ENCODE results near the gene ZXDC. TPM values are rescaled to one million over a fixed set of nuclear protein-coding genes. Genes with fewer than 3 reads are reported as not detected.

The ZXDC gene
- total RNA-seq, 2 donors from 2014 or later = 30.5 to 31.6 TPM

DNA sequence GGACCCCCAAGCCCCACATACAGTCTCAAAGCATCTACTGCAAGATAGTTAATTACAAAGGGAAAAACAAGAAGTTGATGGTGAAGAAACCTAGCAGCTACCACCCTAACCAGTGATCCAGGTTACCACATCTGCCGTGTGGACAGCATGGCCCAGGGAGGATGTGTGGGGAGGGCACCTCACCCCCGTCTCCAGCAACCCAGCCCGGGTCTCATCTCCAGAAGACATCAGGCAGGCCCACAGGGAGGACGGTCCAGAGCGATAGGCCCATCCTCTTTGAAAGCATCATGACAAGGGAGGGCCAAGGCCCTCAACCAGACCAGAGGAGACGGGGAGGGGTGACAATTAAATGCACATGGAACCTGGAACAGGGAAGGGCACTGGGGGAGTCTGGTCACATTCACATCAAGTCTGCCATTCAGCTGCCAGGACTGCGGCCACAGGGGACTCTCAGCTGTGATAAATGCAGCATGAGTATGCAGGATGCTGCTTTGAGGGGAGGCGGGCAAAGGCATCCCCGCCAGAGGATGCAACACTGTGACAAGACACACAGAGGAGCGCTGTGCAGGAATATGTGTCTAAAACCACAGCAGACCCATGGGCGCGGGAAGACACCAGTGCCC is 18.8 kb downstream of the ZXDC start:
- H3K36me3 ChIP-seq (ENCODE audit: control insufficient read depth, insufficient read depth, low read length) = peaks cover 85% of the 10 kb centered on the region
- no peaks in the 10 kb centered on the region for H3K27me3 ChIP-seq (ENCODE audit: control insufficient read depth, insufficient read depth, low read length, poor library complexity, severe bottlenecking)
- 92 to 96% methylated on average over 11 to 12 of the region's 12 CpGs for WGBS, 2 experiments (ENCODE audit: insufficient coverage in 1 of 2, insufficient read length in 1 of 2)
- TF ChIP-seq, protein P1, sequence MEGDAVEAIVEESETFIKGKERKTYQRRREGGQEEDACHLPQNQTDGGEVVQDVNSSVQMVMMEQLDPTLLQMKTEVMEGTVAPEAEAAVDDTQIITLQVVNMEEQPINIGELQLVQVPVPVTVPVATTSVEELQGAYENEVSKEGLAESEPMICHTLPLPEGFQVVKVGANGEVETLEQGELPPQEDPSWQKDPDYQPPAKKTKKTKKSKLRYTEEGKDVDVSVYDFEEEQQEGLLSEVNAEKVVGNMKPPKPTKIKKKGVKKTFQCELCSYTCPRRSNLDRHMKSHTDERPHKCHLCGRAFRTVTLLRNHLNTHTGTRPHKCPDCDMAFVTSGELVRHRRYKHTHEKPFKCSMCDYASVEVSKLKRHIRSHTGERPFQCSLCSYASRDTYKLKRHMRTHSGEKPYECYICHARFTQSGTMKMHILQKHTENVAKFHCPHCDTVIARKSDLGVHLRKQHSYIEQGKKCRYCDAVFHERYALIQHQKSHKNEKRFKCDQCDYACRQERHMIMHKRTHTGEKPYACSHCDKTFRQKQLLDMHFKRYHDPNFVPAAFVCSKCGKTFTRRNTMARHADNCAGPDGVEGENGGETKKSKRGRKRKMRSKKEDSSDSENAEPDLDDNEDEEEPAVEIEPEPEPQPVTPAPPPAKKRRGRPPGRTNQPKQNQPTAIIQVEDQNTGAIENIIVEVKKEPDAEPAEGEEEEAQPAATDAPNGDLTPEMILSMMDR (conservative IDR thresholded peaks at IDR 0.05) = no peak
- no peak overlapping the region for H3K27ac ChIP-seq (ENCODE audit: low read depth, low read length)
- no peaks in the 10 kb centered on the region for H3K4me1 Mint-ChIP-seq
- no peaks in the 10 kb centered on the region for H3K9me3 ChIP-seq (ENCODE audit: control insufficient read depth, low read length)
- no peak overlapping the region for H3K9ac ChIP-seq (ENCODE audit: extremely low read depth, low read length, poor library complexity, severe bottlenecking)
- peak overlapping the region; percentile 88 for H3K27ac Mint-ChIP-seq
- no peak overlapping the region for H3K4me3 Mint-ChIP-seq
- DNase-seq = peak; percentile 29
- no peaks in the 10 kb centered on the region for H3K9me3 Mint-ChIP-seq
- H3K36me3 Mint-ChIP-seq (ENCODE audit: low read depth) = peaks cover 50% of the 10 kb centered on the region
- H3K27me3 Mint-ChIP-seq (ENCODE audit: insufficient read depth) = no peaks in the 10 kb centered on the region
- no peaks in the 10 kb centered on the region for H3K4me1 ChIP-seq (ENCODE audit: control insufficient read depth, insufficient read depth, low read length)
- no peak overlapping the region for H3K4me3 ChIP-seq (ENCODE audit: low read length)

DNA sequence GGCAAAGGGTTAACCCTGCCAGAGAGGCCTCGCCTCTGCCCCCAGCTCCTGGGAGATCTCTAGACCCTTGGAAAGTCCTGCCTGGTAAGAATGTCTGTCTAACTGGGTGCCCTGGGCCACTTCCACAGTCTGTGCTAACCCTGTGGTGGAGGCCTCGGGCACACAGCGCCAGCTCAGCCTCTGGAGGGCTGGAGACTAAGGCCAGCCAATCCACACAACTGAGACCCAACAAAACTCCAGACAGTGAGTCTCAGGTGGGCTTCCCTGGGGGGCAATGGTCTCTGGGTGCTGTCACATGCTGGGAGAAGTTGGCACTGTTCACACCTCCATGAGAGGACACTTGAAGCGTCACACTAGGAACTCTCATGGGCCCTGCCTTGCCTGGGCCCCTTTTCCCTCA is 19.5 kb downstream of the ZXDC start:
- no peaks in the 10 kb centered on the region for H3K4me1 ChIP-seq (ENCODE audit: control insufficient read depth, insufficient read depth, low read length)
- no peaks in the 10 kb centered on the region for H3K27me3 ChIP-seq (ENCODE audit: control insufficient read depth, insufficient read depth, low read length, poor library complexity, severe bottlenecking)
- H3K4me3 ChIP-seq (ENCODE audit: low read length) = no peak overlapping the region
- peak overlapping the region; percentile 88 for H3K27ac Mint-ChIP-seq
- no peaks in the 10 kb centered on the region for H3K9me3 Mint-ChIP-seq
- H3K36me3 ChIP-seq (ENCODE audit: control insufficient read depth, insufficient read depth, low read length) = peaks cover 85% of the 10 kb centered on the region
- peak; percentile 29 for DNase-seq
- no peaks in the 10 kb centered on the region for H3K9me3 ChIP-seq (ENCODE audit: control insufficient read depth, low read length)
- no peaks in the 10 kb centered on the region for H3K27me3 Mint-ChIP-seq (ENCODE audit: insufficient read depth)
- WGBS, 2 experiments (ENCODE audit: insufficient coverage in 1 of 2, insufficient read length in 1 of 2) = 79 to 84% methylated on average over 4 of the region's 4 CpGs
- TF ChIP-seq, protein P1 (conservative IDR thresholded peaks at IDR 0.05) = no peak
- no peak overlapping the region for H3K4me3 Mint-ChIP-seq
- no peaks in the 10 kb centered on the region for H3K4me1 Mint-ChIP-seq
- H3K36me3 Mint-ChIP-seq (ENCODE audit: low read depth) = peaks cover 50% of the 10 kb centered on the region
- H3K9ac ChIP-seq (ENCODE audit: extremely low read depth, low read length, poor library complexity, severe bottlenecking) = no peak overlapping the region
- H3K27ac ChIP-seq (ENCODE audit: low read depth, low read length) = no peak overlapping the region

DNA sequence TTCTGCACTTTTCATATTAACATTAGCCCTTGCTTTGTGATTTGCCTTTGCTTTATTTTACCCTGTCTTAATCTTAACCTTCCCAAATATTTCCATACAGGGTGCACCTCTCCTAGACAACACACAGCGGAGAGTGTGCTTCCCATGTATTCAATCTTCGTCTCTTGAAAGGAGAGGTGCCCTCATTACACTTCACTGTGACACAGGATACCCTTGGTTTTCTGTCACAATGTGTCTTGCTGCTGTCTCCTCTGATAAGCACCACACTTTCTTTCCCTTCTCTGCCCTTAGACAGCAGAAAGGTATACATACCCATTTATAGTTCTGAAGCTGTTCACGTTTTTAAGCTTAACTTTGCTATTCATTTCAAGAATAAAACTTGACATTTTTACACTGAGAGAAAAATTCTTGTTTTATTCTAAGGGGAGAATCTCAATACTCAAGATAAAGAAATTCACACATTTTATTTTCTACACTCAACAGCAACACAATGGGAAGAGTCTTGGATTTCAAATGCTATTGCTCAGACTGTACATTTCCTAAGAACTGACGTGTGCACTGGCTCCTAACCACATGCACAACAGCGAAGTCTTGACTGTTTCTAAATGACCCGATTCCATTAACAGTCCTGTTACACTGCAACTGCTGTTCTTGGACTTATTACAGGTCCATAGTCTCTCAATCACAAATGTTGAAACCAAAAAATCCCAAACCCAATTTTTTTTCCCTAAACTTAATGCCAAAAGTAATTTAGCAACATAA is 21.1 kb downstream of the ZXDC start:
- peaks cover 44% of the 10 kb centered on the region for H3K36me3 Mint-ChIP-seq (ENCODE audit: low read depth)
- H3K9me3 ChIP-seq (ENCODE audit: control insufficient read depth, low read length) = no peaks in the 10 kb centered on the region
- H3K4me1 Mint-ChIP-seq = no peaks in the 10 kb centered on the region
- H3K4me3 ChIP-seq (ENCODE audit: low read length) = no peak overlapping the region
- H3K4me3 Mint-ChIP-seq = no peak overlapping the region
- no peak overlapping the region for H3K9ac ChIP-seq (ENCODE audit: extremely low read depth, low read length, poor library complexity, severe bottlenecking)
- no peak for DNase-seq
- TF ChIP-seq, protein P1 (conservative IDR thresholded peaks at IDR 0.05) = no peak
- H3K27ac Mint-ChIP-seq = no peak overlapping the region
- H3K27ac ChIP-seq (ENCODE audit: low read depth, low read length) = peak overlapping the region; percentile 38
- H3K27me3 Mint-ChIP-seq (ENCODE audit: insufficient read depth) = no peaks in the 10 kb centered on the region
- WGBS, 2 experiments (ENCODE audit: insufficient coverage in 1 of 2, insufficient read length in 1 of 2) = 88 to 92% methylated on average over 6 of the region's 6 CpGs
- no peaks in the 10 kb centered on the region for H3K4me1 ChIP-seq (ENCODE audit: control insufficient read depth, insufficient read depth, low read length)
- no peaks in the 10 kb centered on the region for H3K27me3 ChIP-seq (ENCODE audit: control insufficient read depth, insufficient read depth, low read length, poor library complexity, severe bottlenecking)
- no peaks in the 10 kb centered on the region for H3K9me3 Mint-ChIP-seq
- H3K36me3 ChIP-seq (ENCODE audit: control insufficient read depth, insufficient read depth, low read length) = peaks cover 86% of the 10 kb centered on the region
